ENCODE data around the gene CA7. TPM values are rescaled to one million over a fixed set of nuclear protein-coding genes. Genes with fewer than 3 reads are reported as not detected.

CA7 gene
- not detected in 2 replicates for total RNA-seq

DNA sequence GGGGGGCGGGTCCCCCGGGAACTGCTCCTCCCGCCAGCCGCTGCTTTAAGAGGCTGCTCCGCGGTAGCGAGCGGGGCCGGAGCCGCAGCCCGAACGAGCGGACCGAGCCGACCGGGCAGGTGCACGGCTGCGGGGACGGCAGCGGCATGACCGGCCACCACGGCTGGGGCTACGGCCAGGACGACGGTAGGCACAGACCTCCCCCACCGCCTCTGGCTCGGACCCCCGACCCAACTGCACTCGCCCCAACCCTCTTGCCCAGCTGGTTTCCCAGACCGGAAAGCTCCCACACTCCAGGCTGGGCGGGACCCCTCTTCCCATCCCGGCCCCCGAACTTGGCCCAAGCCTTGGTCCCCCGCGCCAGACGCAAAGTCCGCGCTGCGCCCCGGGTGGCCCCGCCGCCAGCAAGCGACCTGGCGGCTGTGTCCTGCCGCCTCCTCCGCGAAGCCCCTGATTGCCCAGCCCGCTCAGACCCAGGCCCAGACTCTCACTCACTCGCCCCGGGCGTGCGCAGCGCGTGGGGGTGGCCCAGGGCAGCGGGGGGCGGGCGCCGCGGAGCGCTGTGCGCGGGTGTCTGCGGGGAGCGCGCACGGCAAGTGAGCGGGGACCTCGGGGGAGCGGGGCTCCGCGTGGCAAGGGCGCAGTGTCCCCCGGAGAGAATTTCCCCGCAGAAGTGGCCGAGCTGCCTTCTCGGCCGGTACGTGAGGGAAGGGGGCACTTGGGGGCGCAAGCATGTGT lies at the start of gene CA7:
TSS of gene CA7 (plus strand) at position 73 of the 738 bp plus-strand sequence. CDS start at position 147, 74 bp downstream.

DNA sequence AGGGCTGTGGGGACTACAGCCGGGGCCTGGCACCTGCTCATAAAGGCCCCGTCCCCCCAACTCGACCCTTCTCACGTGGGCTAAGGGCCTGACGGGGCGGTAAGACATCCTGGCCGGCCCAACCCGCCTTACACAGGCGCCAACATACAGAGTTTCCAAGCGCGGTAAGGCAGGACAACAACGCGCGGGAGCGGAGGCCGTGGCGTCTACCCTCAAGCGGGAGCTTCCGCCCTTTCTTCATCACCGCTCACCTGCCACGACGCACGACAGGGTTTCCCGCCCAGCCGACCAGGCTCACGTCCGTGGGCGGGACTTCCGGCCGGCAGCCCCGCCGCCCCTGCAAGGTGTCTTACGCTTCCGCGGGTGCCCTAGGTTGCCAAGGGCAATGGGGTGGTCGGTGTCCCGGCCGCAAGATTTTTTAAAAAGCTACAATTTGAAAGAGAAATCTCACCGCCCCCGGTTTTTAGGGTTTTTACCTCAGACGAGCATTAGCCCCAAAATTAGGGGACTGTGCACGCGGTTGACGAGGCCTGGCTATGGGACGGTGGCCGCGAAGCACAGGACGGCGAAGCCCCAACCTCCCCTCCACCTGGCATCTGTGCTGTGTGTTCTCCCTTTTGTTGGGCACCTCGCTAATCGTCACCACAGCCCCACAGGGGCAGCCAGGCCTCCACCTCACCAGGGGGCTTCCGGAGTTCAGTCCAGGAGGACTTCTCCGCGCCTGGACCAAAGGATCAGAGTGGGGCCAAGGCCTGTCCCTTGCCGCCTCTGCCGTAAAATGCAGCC lies 42.7 kb upstream of the CA7 start, which contains the start of gene TERB1:
TSS of gene TERB1 (minus strand) at position 265 of the 786 bp plus-strand sequence. CDS start 4,786 bp downstream, outside the sequence.

DNA sequence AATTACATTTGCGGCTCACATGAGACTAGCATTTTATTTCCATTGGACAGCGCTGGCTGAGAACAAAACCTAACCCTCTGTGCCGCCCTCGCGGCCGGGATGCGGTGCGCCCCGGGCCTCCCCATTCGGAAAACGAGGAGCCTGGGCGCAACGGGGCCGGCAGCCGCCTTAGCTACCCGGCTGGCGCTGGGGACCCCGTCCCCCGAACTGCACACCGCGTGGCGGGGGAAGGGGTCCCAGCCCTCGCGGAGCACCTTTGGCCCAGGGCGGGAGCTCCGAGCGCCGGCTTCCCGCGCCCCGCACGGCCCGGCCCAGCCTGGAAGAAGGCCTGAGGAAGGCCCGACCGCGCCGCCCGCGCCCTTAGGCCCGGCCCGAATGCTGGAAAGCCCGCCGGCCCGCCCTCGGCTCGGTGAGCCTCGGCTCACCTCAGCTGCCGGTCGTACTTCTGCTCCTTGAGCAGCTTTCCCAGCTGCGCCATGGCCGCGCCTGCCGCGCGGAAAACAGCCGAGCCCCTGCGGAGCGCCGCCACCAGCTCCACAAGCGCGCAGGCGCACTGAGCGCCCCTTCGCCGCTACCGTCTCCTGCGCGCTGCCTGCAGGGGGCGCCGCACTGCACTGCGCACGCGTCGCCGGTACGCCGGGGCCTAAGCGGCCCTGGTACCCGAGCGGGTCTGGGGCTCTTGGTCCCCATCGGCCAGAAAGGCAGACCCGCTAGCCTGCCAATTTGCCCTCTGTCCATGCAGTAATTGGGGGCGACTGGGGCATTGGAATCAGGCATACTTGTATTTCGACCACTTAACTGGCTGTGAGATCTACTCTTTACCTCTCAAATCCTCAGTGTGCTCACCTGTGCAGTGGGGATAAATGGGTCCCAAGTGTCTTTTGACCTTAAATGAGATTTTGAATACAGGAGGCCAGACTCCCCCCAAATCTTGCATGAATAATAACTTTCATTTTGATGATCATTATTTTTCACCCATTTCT lies 13.5 kb upstream of the CA7 start, which contains the start of gene NAE1:
TSS of gene NAE1 (minus strand) at position 555 of the 983 bp plus-strand sequence. CDS start at position 478, 77 bp downstream.

DNA sequence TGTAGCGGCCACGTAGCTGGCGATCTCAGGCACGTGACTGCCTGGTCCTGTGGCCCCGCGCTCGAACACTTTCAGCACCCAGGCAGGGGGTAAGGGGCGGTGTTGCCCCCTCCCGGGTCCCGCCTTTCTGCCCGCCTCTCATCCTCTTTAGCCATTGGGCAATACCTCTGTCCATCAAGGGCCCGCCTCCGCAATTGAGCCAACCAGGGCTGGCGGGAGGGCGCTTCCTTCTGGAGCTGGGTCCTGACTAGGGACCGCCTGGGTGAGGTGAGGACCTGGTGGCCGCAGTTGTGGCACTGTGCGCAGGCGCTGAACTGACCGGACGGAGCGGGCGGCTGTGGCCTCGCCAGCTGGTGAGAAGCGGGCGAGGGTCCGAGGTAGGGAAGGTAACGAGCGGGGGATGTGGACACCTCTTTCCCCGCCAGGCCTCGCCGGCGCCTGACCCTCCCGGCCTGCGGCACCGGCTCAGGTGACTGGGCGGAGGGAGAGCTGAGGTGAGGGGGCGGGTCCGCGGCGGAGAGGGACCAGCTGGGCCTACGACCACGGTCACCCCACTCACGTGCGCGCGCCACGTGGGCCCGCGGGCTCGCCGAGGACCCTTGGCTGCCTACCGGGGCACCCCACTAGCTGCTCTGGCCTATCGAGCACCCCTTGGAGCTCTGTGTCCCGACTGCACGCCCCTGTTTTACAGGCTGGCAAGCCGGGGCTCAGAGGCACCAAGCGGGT lies 36.2 kb downstream of the CA7 start, which contains the start of gene PDP2:
TSS of gene PDP2 (plus strand) at position 228 of the 726 bp plus-strand sequence. CDS start 3,770 bp downstream, outside the sequence.

Other genes with a start within 250 kb of the CA7 start
- gene CMTM3, start 239.7 kb upstream of the CA7 start, total RNA-seq: 11.9 and 17.4 TPM in 2 replicates
- gene CMTM4, start 147.7 kb upstream of the CA7 start, total RNA-seq: 24.0 and 31.8 TPM in 2 replicates
- gene DYNC1LI2, start 92.8 kb upstream of the CA7 start, total RNA-seq: 165 and 178 TPM in 2 replicates
- 0.07 TPM in 1 of 2 replicates, not detected in the other for gene TERB1, start 42.8 kb upstream of the CA7 start, total RNA-seq
- 44.5 and 47.8 TPM in 2 replicates for gene NAE1, start 13.4 kb upstream of the CA7 start, total RNA-seq
- 11.4 and 17.6 TPM in 2 replicates for gene PDP2, start 36.1 kb downstream of the CA7 start, total RNA-seq
- not detected in 2 replicates for gene CDH16, start 74.5 kb downstream of the CA7 start, total RNA-seq
- gene RRAD, start 81.1 kb downstream of the CA7 start, total RNA-seq: 14.9 and 36.8 TPM in 2 replicates
- 125 and 137 TPM in 2 replicates for gene CIAO2B, start 90.0 kb downstream of the CA7 start, total RNA-seq
- gene CES2, start 91.1 kb downstream of the CA7 start, total RNA-seq: 31.9 and 35.9 TPM in 2 replicates
- gene CES3, start 116.9 kb downstream of the CA7 start, total RNA-seq: 0.39 and 1.2 TPM in 2 replicates
- gene CES4A, start 144.2 kb downstream of the CA7 start, total RNA-seq: 0.99 and 1.8 TPM in 2 replicates
- gene CBFB, start 184.7 kb downstream of the CA7 start, total RNA-seq: 57.0 and 57.7 TPM in 2 replicates

All from smooth muscle cell of the pulmonary artery (primary cell).